NCI-H526 (cell line): ENCODE results near the gene HTRA2.

Source experiments
- DNase-seq, 2 experiments: peaks; one replicate each; lab custom pipeline; 2025; lab: John Stamatoyannopoulos, UW

HTRA2 gene

DNA sequence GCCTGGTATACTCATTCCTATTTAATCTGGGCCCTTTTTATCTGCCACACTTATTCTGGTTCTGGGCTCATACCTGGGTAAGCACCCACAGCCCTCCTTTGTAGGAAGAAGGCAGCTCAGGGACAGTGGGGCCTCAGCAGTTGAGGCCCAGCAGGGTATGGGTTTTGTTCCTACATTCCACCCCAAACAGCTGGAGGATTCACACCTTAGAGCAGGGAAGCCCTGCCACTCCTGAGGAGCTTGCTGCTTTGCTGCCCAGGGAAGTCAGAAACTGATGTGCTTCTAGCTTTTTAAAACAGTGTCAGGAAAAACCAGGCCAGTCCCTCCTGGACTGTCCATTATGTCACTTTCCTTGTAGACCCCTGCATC, 29.2 kb upstream of the HTRA2 start:
- no peak for DNase-seq

DNA sequence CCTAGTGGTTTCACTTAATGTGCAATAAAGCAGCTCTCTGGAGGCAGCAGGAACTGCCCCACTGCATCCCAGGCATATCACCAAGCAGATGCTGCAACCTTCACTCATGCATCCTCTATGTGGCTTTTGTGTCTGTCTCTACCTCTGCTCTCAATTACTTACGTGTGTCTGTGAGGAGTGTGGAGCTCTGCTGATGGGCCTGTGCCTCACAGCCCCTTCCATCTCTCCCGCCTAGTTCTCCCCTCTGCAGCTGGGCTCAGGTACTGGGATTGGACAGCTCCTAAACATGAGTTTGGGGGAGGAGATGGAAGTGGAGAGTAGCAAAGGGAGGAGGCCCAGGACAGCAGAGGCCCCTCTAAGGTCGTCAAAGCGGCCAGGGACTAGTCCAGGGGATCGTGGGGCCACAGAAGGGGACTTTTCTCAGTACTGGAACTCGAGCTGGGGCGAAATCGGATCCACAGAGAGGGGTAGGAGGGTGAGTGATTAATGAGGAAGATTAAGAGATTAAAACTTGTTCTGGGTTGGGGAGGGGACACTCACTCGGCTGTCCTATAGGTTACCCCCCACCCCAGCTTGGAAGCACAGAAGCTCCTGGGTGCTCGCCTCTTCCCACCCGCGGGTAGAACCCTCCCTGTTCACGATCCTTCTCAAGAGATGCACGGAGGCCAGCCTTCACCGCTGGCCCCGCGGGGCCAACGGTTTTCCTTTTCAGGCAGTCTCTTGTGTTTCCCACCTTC, 28.2 kb upstream of the HTRA2 start:
- DNase-seq: no peak

DNA sequence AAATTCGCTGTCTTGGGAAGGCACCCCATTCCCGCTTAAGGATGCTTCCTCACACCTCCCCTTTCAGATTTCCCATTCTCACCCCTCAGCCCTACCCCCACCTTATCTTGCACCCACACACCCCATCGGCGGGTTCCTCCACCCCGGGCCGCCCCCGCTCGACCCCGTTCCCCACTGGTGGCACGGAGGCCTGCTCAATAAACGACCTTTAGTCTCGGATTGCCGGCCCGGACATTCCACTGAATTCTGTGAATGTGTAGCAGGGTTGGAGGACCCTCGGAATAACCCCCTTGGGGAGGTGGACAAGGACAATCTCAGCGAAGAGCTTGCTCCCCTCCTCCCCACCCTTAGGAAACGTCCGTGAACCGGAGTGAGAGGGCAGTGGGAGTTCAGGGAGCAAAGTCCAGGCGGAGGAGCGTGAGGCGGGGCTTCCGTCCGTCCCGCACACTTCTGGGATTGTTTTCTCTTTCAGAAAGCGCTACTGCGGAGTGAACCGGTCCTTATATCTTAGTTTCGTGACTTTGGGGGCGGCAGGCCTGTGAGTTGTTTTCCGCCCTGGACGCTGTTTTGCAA, 27.5 kb upstream of the HTRA2 start:
- DNase-seq: peak in 1 of 2 experiments; percentile 20

DNA sequence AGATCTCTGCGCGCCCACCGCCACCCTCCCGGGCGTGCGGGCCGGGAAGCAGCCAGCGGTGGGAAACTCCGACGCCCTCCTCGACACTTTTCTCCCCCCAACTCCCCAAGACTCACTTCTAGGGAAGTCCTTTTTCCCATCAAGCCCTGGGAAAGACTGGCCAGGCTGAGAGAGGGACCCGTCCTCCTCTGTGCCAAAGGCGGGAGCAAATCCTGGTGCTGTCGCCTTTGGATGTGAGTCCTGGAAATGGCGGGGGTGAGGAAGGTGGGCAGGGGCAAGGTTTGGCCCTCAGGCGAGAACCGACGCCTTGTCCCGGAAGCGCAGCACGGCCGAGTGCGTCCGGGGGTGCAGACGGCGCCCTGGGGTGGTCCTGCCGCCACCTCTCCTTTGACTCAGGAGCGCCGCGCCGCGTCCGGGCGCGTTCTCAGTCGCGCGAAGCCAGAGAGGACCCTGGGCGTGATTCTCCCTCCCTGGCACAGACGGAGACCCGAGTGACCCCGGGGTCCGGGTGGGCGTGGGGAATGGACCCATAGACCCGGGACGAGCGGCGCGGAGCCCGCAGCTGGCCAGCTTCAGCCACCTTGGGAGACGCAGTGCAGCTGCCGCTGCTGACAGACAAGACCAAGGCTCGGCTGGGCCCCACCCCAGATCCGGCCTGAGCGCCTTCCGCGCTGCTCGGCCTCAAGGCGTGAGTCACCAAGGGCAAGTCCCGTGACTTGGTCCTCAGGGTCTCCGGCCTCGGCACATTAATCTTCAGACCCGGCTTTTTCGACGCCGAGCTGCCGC, 26.8 kb upstream of the HTRA2 start:
- peak in 1 of 2 experiments; percentile 45 for DNase-seq

DNA sequence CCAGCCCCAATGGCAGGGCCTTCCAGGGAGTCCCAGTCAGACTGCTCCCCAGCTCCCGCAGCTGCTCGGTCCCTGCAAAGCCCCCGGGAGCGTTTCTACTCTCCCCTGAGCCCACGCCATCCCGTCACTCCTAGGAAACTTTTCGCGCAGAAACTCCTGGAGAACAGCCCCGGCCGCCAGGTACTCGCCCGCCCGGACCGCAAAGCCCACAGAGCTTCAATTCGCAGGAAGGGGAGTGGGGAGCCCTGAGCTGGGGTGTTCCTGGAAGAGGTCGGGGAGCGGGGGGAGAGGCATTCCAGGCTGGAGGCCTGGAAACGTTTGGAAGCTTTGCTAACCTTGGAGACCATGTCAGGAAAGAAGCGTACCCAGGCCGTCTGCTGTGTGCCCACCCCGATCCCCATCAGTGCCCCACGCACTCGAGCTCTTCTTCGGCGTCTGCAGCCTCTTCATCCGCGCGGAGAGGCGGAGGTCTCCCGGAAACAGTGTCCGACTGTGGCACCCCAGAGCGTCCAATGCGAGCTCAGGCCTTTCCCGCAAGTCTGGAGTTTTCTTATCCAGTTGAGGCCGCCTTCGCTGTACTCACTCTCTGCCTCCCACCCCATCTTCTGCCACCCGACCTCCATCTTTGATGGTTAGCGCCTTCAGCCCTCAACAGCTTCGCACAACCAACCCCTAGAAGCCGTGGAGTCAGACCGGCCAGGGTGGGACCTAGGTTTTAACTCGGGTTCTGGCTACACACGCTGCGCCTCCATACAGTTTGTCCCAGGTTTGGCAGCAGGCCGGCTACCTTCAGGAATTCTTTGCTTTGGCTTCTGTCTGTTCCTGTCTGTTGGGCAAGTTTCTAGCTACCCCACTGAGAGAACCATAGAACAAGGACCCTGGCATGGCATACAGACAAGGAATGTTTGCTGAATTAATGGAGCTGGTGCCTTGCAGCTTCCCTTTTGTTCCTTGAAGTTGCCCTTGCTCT, 25.9 kb upstream of the HTRA2 start:
- DNase-seq: no peak

DNA sequence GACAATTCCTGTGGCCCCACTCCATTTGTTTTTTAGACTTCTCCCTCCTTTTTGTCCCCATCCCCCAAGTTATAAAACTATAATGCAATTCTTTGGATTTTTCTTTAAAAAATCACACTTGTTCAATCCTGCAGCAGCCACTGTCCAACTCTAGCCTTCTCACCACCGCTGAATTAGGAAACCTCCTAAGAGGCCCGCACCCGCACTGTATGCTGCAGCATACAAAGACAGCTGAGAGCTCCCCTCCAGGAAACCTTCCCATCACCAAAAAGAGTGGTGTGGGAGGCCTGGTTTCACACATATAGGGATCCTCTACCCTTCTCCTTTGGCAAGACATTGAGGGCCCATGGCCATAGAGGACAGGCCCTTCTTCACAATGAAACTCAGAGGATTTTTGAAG, 25.1 kb upstream of the HTRA2 start:
- DNase-seq: no peak

DNA sequence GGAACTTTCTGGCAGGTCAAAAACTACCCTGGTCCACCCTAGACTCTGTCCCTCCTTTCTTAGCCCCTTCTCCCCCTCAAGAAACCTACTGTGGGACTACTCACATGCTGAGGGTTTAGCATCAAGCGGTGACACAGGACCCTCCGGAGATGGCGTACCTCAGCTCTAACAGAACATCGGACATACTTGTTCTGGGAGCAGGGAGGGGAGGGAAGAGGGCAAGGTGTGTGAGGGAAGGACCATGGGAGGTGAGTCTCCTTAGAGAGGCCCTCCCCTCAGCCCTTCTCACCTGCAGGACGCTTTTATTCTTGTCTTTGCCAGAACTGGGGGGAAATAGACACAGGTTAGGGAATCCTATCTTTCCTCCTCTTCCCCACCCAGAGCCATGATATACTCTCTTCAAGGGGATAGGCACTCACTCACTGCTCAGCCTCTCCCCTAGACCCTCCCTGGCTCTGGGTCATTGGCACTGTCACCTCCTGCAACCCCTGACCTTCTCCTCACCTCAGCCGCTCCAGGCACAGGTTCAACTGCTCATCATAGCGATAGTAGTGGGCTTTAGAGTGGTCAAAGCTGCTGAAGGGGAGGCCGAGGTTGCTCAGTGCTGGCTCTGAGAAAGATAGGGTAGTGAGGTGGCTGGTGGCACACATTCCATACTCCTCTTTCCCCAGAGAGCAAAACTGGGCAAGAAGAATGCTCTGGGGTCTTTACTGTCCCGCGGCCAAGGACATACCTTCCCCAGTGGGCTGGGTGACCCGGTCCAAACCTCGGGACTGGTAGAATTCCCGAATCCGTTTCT, 24.1 kb upstream of the HTRA2 start:
- DNase-seq: no peak

DNA sequence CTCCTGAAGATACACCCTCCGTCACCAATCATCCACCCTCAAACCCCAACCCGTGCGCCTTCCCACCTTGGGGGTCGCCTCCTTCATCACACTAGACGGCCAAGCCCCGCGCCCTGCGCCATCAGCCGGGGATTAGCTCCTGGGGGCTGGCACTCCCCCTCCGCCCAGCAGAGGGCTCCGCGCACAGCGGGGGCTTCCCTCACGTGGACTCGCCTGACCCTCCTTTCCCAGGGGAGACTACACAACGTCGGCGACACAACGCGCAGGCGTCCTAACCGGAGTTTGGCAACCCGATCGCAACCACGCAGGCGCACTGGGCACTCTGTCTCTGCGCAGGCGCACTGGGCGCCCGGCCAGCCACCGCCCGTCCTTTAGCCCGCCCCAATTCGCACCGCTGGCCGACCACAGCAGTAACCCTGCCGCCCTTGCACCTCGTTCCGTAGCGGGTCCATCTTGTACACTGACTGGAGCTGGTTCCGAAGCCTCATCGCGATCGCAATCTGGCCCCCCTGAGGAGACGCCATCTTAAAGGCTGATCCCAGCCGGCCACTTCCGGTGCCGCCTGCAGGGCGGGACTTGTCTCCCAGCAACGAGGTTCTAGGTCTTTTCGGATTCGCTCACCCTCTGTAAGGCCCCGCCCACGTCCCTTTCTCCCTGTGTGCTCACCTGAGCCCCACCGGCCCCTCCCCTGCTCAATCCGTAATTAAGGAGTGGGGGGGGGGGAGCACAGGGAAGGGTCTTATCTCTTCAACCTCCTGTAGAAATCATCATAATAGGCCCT, 22.4 kb upstream of the HTRA2 start, which contains the start of gene PCGF1:
Gene PCGF1, minus strand, starts transcription at position 551 of the 781 bp plus-strand sequence. Its CDS starts 27 bp downstream, at position 524.
- DNase-seq: peak; percentile 98 to 99

DNA sequence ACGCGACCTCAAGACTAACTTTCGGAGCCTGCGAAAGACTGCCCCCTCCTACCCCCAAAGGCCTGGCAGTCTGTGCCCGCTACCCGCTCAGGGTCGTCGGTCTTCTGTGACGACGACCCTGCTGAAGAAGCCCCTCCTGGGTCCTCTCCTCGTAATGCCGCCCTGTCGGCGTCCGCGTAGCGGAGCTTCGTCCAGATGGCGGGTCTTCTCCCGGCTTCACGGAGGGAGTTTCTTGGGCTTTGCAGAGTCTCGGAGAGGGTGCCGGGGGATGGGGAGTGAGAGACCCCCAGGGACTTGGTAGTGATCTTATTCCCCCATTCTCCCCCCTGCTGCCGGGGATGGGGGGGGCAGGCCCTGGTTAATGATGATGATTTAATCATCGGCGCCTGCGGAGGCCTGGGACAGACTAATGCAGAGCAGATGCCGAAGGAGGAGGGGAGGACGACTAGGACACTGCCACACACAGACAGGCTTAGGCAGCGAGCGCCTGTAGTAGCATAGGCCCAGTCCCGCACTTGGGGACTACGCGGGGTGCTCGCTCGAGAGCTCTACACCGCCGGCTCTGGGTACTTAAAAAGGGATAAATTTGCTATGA, 21.7 kb upstream of the HTRA2 start:
- peak; percentile 17 to 57 for DNase-seq

DNA sequence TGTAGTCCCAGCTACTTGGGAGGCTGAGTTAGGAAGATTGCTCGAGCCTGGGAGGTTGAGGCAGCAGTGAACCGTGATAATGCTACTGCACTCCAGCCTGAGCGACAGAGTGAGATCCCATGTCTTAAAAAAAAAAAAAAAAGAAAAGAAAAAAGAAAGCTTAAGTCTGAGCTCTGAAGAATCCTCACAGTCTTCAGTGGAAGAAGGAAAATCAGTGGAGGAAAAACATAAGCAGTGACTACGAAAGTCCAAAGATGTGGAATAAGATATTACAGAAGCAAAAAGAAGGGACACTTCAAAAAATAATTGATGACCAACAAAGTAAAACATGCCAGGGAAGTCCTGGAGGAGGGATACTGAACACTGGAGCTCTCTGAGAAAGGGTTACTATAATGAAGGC, 19.5 kb upstream of the HTRA2 start:
- DNase-seq: no peak

DNA sequence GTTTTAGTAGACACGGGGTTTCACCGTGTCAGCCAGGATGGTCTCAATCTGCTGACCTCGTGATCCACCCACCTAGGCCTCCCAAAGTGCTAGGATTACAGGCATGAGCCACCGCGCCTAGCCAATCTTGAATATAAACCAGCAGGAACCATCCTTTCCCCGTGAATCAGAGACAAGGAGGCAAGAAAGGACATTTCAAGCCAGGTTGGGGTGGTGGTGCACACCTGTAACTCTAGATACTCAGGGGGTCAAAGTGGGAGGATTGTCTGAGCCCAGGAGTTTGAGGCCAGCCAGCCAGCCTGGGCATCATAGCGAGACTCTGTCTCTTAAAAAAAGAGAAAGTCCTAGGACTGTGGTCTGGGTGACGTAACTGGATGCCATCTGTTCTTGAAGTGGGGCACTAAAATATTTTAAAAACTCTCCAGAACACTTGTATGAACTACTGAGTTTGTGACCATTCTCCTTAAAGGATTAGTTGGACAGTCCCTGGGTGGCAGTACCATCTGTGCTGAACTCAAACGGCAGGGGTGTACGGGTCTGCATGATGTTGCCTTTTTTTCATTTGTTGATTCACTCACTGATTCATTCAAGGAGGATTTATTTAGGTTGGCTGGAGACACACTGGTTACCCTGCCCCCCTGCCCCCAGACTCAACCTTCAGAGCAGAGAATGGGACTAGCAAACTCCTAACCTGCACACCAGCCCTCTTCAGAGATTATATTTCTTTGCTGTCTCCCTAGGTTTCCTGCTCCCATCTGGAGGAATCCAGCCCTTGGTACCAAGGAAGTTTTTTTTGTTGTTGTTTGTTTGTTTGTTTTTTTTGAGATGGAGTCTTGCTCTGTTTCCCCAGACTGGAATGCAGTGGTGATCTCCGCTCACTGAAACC, 18.4 kb upstream of the HTRA2 start:
- DNase-seq: no peak

DNA sequence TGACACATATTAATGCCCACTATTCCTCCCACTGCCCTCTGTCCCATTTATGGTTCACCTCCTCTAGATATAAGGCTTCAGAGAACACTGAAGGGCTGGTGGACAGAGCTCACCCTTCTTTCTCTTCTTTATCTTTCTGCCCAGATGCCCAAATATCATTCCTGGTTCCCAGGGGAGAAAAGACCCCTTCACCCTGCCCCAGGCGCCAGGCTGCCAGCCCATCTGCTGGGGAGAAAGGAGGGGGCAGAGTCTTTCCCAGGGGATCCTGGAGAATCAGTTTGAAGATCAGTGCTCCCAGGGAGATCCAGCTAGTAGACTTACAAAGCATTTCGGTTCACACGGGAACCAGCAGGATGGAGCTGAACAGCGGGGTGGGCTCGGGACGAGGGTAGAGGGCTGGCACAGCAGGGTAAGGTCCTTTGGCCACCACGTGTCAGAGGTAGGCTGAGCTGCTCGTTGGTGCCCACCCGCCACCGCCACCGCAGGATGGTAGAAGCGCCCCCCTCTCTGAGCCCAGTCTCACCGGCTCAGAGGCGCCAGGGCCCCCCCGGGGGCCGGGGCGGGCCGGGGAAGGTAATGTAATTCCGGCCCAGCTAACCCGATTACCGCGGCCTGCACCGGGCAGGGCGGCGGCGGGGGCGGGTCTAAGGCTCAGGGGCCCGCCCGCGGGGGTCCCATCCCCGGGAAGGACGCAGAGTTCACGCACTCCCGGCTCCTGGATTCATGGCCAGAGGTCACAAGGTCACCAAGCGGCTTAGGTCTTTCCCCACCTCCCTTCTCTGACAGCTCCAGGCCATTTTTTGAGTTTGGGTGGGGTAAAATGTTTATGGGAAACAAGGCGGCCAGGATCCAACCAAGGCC, 16.8 kb upstream of the HTRA2 start:
- no peak for DNase-seq

DNA sequence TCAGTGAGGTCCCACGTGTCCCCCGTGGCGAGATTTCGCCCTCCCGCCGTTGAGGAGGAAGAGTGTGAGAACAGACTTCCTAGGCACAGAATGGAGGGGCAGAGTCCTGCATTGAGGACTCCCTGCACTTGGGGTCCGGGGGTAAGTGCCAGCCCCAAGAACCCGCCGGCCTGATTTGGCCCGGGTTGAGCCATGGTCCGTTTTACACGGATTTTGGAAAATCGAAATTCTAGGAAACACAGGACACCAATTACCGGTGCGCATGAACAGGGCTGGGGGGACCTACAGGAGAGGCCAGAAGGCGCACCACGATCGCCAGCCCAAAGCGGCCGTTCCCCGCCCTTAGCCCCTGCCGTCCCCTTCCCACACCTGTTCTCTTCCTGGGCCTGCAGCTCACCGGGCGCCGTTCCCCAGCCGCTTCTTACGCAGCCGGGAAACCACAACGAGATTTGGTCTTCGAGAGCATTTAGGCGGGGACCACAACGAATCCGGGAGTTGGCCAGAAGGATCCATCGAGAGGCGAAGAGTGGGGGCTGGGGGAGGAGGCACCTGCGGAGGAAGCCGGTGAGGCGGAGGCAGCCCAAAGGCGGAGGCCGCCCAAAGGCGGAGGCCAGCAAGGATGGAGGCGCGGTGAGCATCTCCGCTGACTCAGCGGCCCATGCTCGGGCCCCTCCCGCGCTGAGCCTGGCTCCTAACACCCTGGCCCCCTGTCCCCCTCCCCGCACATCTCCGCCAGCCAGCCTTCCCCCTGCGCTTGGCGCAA, 15.9 kb upstream of the HTRA2 start:
- peak in 1 of 2 experiments; percentile 65 for DNase-seq

DNA sequence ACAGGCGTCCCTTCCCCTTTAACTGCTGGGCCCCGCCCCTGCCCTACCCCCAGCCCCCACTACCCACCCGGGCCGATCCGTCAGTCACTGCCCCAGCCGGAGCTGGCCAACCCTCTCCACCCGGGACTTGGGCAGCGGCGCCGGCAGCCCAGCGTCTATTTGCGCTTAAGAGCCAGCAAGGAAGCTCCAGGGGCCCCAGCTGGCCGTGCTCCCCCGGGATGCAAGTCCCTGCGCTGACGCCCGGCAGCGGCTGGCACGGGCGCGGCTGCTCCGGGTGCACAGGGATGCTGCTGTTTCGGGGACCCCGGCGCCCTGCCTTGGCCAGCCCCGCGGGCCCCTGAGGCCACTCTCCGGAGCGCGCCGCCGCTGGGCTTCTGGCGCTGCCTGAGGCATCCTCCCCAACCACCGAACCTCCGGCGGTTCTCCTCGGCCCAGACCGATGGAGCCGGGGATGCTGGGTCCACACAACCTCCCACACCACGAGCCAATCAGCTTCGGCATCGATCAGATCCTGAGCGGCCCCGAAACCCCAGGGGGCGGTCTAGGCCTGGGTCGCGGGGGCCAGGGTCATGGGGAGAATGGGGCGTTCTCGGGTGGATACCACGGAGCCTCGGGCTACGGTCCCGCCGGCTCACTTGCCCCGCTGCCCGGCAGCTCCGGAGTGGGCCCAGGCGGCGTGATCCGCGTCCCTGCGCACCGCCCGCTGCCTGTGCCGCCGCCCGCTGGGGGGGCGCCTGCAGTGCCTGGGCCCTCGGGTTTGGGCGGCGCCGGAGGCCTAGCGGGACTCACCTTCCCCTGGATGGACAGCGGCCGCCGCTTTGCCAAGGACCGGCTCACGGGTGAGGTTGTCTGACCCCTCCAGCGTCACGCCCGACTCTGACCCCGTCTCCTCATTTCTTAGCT, 15.1 kb upstream of the HTRA2 start, which contains the start of gene TLX2:
Gene TLX2, plus strand, starts transcription at position 83 of the 903 bp plus-strand sequence. Its CDS starts 357 bp downstream, at position 440.
- DNase-seq: peak in 1 of 2 experiments; percentile 63

DNA sequence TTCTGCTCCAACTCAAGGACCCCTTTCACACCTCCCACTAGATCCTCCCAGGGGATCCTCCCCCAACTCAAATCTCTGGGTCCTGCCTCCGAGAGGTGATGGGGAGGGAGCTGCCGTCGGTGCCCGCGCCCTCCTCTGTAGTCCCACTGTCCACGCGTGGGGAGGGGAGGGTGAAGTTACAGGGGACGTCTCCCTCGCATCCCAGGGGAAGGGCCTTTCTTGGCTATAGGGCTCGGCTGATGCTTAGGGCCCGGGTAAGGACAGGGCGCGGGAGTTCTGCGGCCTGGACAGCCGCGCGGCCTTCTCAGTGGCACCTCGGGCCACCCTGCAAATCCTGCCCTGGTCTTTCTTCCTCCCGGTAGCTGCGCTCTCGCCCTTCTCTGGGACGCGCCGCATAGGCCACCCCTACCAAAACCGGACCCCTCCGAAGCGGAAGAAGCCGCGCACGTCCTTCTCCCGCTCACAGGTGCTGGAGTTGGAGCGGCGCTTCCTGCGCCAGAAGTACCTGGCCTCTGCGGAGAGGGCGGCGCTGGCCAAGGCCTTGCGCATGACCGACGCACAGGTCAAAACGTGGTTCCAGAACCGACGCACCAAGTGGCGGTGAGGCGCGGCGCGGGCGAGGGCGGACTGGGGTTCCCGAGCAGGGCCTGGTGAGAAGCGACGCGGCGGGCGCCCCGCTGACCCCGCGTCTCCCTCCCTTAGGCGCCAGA, 14.3 kb upstream of the HTRA2 start:
- no peak for DNase-seq
